ENCODE data around the gene ZRANB1. TPM values are rescaled to one million over a fixed set of nuclear protein-coding genes. Genes with fewer than 3 reads are reported as not detected.

The ZRANB1 gene
- total RNA-seq, 6 donors from 2014 or later: 14.6 to 35.4 (median 17.1) TPM

DNA sequence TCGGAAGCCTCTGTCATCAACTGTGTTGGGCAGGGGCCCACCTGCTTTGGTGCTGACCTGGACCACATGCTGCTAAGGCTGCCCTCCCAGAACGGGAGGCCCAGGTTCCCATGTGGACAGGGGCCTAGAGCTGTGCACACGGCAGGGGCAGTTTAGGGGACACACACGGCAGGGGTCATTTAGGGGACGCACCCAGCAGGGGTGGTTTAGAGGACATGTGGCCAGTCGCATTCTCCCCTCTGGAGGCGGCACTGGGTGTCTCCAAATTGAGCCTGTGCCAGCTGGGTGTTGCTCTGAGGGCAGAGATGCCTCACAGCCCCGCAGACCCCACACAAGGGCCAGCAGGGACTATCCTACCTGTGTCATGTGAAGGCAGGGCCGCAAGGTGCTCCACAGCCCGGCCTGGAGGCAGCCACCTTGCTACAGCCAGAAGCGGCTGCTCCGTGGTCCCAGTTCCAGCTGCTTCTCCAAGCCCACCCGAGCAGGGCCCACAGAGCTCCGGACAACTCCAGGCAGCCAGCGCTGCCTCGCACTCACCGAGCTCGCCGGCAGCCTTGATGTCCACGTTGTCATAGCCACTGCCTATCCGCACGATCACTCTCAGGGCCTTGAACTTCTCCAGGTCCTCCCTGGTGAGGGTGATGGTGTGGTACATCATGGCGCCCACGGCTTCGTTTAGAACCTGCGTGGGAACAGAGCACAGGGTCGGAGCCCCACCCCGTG is 60.7 kb downstream of the ZRANB1 start:
- no peaks in the 10 kb centered on the region for H3K9me3 ChIP-seq
- no peaks in the 10 kb centered on the region for H3K27me3 ChIP-seq
- 91 to 92% methylated on average over 15 to 28 of the region's 28 CpGs for WGBS, 2 donors
- H3K27ac ChIP-seq: peak overlapping the region in 2 of 4 donors; percentile 42 to 72
- no peak overlapping the region for H3K4me3 ChIP-seq
- H3K36me3 ChIP-seq: peaks cover 10 to 82% (median 57%) of the 10 kb centered on the region in 4 donors
- peaks cover 32 to 46% (median 36%) of the 10 kb centered on the region in 4 donors for H3K4me1 ChIP-seq
- DNase-seq: peak; percentile 14 to 71
- TF ChIP-seq POLR2A (IDR thresholded peaks at IDR 0.05): no peak
- no peak for TF ChIP-seq EP300 (IDR thresholded peaks at IDR 0.05)
- no peak for TF ChIP-seq POLR2AphosphoS5 (IDR thresholded peaks at IDR 0.05)
- TF ChIP-seq, protein P1, sequence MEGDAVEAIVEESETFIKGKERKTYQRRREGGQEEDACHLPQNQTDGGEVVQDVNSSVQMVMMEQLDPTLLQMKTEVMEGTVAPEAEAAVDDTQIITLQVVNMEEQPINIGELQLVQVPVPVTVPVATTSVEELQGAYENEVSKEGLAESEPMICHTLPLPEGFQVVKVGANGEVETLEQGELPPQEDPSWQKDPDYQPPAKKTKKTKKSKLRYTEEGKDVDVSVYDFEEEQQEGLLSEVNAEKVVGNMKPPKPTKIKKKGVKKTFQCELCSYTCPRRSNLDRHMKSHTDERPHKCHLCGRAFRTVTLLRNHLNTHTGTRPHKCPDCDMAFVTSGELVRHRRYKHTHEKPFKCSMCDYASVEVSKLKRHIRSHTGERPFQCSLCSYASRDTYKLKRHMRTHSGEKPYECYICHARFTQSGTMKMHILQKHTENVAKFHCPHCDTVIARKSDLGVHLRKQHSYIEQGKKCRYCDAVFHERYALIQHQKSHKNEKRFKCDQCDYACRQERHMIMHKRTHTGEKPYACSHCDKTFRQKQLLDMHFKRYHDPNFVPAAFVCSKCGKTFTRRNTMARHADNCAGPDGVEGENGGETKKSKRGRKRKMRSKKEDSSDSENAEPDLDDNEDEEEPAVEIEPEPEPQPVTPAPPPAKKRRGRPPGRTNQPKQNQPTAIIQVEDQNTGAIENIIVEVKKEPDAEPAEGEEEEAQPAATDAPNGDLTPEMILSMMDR (IDR thresholded peaks at IDR 0.05): no peak
- ATAC-seq (ENCODE audit: low FRiP score in 2 of 2): no peak

DNA sequence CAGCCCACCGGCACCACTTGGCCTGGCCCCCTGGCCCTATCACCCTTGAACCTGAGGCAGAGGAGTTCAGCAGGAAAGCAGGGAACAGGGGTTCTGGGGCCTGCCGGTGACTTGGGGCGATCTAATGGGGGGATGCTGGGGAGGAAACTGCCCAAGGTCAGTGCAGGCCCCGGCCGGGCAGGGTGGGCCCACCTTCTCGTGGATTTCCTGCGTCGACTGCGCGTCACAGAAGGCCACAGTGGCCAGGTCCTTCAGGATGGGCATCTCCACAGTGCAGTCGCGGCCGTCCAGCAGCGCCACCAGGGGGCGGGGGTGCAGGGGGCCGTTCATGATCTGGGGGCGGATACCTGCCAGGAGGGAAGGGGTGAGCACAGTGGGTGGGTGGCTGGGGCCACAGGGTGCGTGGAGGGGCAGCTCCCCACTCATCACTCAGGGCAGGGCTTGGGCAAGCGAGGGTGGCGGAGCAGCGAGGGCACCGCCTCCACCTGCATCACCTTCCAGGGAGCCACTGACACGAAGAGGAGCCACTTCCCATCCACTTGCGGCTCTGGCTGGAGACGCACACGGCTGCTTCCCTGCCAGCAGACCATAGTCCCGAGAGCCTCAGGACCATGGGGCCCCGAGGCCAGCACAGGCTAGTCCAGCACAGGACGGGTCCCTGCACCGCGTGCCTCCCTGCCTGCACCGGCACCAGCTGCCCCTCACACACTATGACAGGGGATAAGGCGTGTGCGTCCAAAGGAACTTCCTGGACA is 61.4 kb downstream of the ZRANB1 start:
- H3K27ac ChIP-seq: no peak overlapping the region
- peak; percentile 17 to 72 for DNase-seq
- 87 to 93% methylated on average over 14 to 34 of the region's 34 CpGs for WGBS, 2 donors

DNA sequence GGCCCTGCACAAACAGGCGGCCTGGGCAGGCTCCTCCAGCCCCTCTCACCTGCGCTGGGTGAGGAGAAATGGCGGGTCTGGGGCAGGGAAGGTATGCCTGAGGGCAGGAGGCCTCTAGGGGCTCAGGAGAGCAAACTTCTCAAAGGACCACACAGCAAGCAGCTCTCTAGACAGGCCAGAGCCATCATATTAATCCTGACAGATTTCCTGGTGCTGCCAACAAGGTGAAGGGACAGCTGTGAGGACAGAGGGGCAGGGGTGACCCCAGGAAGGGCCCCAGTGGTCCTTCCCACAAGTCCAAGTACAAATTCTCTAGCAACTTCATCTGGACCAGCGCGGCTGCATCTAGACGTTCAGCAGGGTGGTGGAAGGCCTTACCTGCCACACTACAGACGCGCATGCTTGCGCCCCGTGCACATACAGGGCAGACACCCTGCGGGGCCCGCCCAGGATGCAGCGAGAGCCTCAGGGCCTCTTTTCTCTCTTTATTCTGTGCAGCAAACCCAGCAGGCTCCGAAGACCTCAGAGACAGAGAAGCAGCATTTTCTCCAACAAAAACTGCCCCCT is 62.1 kb downstream of the ZRANB1 start:
- H3K9me3 ChIP-seq: no peaks in the 10 kb centered on the region
- no peak overlapping the region for H3K27ac ChIP-seq
- no peak overlapping the region for H3K4me3 ChIP-seq
- DNase-seq (peak; percentile 11 to 49), ATAC-seq (ENCODE audit: low FRiP score in 2 of 2) (no peak)
- TF ChIP-seq EP300 (IDR thresholded peaks at IDR 0.05): no peak
- TF ChIP-seq POLR2A (IDR thresholded peaks at IDR 0.05): no peak
- TF ChIP-seq POLR2AphosphoS5 (IDR thresholded peaks at IDR 0.05): no peak
- TF ChIP-seq, protein P1 (IDR thresholded peaks at IDR 0.05): no peak
- 93 to 97% methylated on average over 8 to 14 of the region's 14 CpGs for WGBS, 2 donors
- H3K4me1 ChIP-seq: peaks cover 29 to 56% (median 36%) of the 10 kb centered on the region in 4 donors
- peaks cover 6 to 69% (median 44%) of the 10 kb centered on the region in 4 donors for H3K36me3 ChIP-seq
- H3K27me3 ChIP-seq: no peaks in the 10 kb centered on the region

More for the DNA sequence above, 61.4 kb downstream of the ZRANB1 start:
- Histone ChIP-seq H3K4me1 (peaks cover 33 to 54% (median 38%) of the 10 kb centered on the region in 4 donors), H3K4me3 (no peak overlapping the region), H3K36me3 (peaks cover 6 to 74% (median 50%) of the 10 kb centered on the region in 4 donors), H3K27me3 (no peaks in the 10 kb centered on the region), H3K9me3 (no peaks in the 10 kb centered on the region)
- no peak for TF ChIP-seq POLR2AphosphoS5 (IDR thresholded peaks at IDR 0.05)
- no peak for TF ChIP-seq POLR2A (IDR thresholded peaks at IDR 0.05)
- TF ChIP-seq EP300 (IDR thresholded peaks at IDR 0.05): no peak
- TF ChIP-seq, protein P1 (IDR thresholded peaks at IDR 0.05): no peak
- no peak for ATAC-seq (ENCODE audit: low FRiP score in 2 of 2)

DNA sequence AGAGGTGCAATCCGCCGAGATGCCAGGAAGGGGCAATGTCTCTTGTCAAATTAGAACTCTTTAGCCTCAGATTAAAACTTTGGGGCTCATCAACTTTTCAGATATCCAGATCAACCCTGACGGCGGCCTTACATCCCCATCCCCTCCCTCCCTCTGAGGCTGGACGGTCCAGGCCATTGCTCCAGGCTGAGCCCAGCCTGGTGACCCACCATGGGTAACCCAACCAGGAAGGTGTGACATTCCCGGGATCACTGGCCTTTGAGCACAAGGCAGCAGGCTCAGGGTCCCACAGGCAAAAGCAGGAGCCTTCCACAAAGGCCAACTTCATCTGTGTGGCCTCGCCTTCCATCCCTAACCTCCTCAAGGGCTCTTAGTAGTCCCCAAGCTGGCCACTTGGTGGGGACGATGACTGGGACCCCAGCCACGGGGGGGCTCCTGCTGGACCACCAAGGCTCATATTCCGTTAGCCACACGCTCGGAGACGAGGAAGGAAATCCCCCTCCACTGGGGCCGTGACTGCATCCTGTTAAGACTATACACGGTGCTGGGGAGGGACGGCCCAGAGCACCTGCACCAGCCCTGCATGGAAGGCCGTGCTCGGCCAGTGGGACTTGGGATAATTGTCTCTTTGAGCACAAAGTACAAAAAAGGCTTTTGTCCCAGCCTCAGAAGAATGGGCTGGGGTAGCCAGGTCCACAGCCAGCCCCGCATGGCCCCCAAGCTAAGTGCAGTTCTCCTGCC is 62.8 kb downstream of the ZRANB1 start:
- peak; percentile 8 to 29 for DNase-seq
- no peak for ATAC-seq (ENCODE audit: low FRiP score in 2 of 2)
- no peak overlapping the region for H3K4me3 ChIP-seq
- no peak for TF ChIP-seq POLR2A (IDR thresholded peaks at IDR 0.05)
- TF ChIP-seq EP300 (IDR thresholded peaks at IDR 0.05): no peak
- no peak for TF ChIP-seq POLR2AphosphoS5 (IDR thresholded peaks at IDR 0.05)
- TF ChIP-seq, protein P1 (IDR thresholded peaks at IDR 0.05): no peak
- 79 to 93% methylated on average over 10 to 19 of the region's 19 CpGs for WGBS, 2 donors
- no peak overlapping the region for H3K27ac ChIP-seq
- H3K36me3 ChIP-seq: peaks cover 6 to 62% (median 37%) of the 10 kb centered on the region in 4 donors
- peaks cover 29 to 58% (median 33%) of the 10 kb centered on the region in 4 donors for H3K4me1 ChIP-seq
- no peaks in the 10 kb centered on the region for H3K27me3 ChIP-seq
- no peaks in the 10 kb centered on the region for H3K9me3 ChIP-seq
